ENCODE results near the gene NKAIN1.
A peak's percentile ranks its signal among the peaks of the same experiment; 100 is the strongest.

DNA sequence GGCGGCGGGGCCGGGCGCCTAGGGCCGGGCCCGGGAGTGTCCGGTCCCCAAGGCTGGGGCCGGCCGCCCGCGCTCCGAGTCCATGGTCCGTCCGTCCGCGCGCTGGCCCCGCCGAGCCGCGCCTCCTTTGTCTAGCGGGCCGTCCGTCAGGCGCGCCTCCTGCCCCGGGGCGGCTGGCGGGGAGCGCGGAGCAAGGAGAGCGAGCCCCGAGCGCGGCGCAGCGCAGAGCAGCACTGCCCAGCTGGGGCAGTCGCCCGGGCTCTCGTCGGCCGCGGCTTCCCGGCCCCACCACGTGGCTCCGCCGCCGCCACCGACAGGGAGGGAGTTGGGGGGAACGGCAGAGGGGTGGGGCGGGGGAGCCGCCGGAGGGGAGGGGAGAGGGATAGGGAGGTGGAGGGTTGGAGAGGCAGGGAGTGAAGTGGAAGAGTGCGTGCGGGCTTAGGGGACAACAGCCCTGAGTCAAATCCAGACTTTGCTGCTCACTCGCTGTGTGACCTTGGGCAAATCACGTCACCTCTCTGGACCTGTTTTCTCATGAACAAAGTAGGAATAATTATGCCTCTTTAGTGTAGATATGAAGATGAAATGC is at the start of gene NKAIN1:
- TF ChIP-seq EZH2 (conservative IDR thresholded peaks at IDR 0.05; ENCODE audit: low read depth, low read length) (no peak), POLR2A (IDR thresholded peaks at IDR 0.05; ENCODE audit: insufficient read depth in 1 of 2, low read depth in 2 of 2, low read length in 2 of 2) (no peak), ELF3 (CRISPR knock-in tag; IDR thresholded peaks at IDR 0.05) (no peak), ZFX (CRISPR knock-in tag; IDR thresholded peaks at IDR 0.05; ENCODE audit: low read depth) (0 out of 2 replicates have a peak, but pooled peaks have one; percentile 23), EP300 (IDR thresholded peaks at IDR 0.05; ENCODE audit: low read depth in 2 of 2, low read length in 2 of 2) (no peak), EP300 (CRISPR knock-in tag; IDR thresholded peaks at IDR 0.05; ENCODE audit: borderline replicate concordance) (no peak), ZNF879 (CRISPR knock-in tag; IDR thresholded peaks at IDR 0.05) (no peak), ARNT2 (CRISPR knock-in tag; IDR thresholded peaks at IDR 0.05; ENCODE audit: low read depth) (no peak), ZNF20 (CRISPR knock-in tag; IDR thresholded peaks at IDR 0.05) (no peak), CTCF (CRISPR knock-in tag; IDR thresholded peaks at IDR 0.05) (no peak), ZBTB26 (CRISPR knock-in tag; IDR thresholded peaks at IDR 0.05; ENCODE audit: borderline replicate concordance) (no peak)
- TF ChIP-seq, protein P1, sequence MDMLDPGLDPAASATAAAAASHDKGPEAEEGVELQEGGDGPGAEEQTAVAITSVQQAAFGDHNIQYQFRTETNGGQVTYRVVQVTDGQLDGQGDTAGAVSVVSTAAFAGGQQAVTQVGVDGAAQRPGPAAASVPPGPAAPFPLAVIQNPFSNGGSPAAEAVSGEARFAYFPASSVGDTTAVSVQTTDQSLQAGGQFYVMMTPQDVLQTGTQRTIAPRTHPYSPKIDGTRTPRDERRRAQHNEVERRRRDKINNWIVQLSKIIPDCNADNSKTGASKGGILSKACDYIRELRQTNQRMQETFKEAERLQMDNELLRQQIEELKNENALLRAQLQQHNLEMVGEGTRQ (IDR thresholded peaks at IDR 0.05; ENCODE audit: low read depth, low read length), result no peak
- TF ChIP-seq, protein P1 (CRISPR knock-in tag; IDR thresholded peaks at IDR 0.05; ENCODE audit: borderline replicate concordance), result no peak
- TF ChIP-seq, protein P2, sequence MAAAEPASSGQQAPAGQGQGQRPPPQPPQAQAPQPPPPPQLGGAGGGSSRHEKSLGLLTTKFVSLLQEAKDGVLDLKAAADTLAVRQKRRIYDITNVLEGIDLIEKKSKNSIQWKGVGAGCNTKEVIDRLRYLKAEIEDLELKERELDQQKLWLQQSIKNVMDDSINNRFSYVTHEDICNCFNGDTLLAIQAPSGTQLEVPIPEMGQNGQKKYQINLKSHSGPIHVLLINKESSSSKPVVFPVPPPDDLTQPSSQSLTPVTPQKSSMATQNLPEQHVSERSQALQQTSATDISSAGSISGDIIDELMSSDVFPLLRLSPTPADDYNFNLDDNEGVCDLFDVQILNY (CRISPR knock-in tag; conservative IDR thresholded peaks at IDR 0.05), result no peak

All from HepG2 (cell line).